NCI-H1417 treated with DMSO at 0.1 percent for 48 hours (cell line): ENCODE results near the gene NVL.
"Not testable (repeated sequence)": the region's sequence is repeated elsewhere in the genome, so short reads cannot be mapped to it uniquely, and the experiment has no call there.

Experiments used
- DNase-seq: peaks from one replicate; lab custom pipeline; 2025; lab: John Stamatoyannopoulos, UW

The NVL gene

GRCh38 chr1:224338150-224338838 is 8.3 kb upstream of the NVL start:
- DNase-seq: no peak

- no peak for DNase-seq
Observed at GRCh38 chr1:224333939-224334786, 4.2 kb upstream of the NVL start.

GRCh38 chr1:224333309-224333926 is 3.4 kb upstream of the NVL start:
- no peak for DNase-seq

DNA sequence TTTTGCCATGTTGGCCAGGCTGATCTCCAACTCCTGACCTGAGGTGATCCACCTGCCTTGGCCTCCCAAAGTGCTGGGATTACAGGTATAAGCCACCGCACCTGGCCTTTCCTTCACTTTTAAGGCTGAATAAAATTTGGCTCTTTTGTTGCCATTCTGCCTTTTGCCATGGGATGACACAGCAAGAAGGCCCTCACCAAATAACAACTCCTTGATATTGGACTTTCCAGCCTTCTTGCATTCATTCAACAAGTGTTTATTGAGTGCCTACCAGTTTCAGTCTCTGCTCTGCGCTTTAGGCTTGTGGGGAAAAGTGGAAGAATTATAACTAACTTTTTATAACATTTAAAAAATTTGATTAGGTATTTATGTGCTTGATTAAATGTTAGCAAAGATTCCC is 1.9 kb upstream of the NVL start:
- DNase-seq: no peak

GRCh38 chr1:224331326-224331725 is 1.4 kb upstream of the NVL start:
- DNase-seq: no peak

- DNase-seq: no peak
Observed at GRCh38 chr1:224329484-224329841, 509 bp downstream of the NVL start.

DNA sequence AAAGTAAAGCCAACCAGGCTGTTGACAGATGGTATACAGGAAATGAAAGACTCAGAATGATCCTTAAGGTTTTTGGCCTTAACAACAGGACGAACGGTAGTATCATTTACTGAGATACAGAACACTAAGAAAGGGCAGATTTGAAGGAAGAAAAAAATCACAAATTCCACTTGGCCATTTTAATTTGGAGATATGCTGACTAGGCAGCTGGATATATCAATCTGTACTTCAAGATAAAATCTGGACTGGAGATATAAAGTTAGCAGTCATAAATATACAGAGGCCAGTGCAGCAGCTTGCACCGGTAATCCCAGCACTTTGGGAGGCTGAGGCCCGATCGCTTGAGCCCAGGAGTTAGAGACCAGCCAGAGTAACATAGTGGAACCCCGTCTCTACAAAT is 1.3 kb downstream of the NVL start:
- no peak for DNase-seq

DNA sequence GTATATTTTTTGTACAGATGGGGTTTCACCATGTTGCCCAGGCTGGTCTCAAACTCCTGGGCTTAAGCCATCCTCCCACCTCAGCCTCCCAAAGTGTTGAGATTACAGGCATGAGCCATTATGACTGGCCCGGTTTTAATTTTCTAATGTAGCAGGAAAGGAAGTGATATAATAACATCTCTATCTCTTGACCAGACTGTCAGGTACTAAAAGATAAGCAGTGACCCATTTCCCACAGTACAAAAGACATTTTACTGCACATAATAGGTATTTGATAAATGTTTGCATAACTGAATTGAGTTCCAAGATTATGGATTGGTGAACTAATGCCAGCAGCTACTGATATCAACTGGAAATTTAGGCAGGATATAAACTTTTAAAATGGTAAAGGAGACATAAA is 4.0 kb downstream of the NVL start:
- no peak for DNase-seq

DNA sequence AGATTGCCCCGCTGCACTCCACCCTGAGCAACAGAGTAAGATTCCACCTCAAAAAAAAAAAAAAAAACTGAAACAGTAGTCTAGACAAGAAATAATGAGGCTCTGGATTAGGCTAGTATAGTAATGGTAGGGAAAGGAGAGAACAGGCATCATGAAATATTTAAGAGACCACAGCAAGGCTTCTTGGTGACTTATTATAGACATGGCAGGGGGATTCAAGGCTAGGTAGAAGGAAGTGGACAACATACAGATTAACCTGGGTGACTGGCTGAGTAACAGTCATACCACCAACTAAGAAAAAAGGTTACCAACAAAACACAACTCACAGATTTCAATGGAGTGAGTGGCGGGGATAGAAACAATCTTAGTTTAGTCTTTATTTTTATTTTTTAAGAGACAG is 8.3 kb downstream of the NVL start:
- no peak for DNase-seq

DNA sequence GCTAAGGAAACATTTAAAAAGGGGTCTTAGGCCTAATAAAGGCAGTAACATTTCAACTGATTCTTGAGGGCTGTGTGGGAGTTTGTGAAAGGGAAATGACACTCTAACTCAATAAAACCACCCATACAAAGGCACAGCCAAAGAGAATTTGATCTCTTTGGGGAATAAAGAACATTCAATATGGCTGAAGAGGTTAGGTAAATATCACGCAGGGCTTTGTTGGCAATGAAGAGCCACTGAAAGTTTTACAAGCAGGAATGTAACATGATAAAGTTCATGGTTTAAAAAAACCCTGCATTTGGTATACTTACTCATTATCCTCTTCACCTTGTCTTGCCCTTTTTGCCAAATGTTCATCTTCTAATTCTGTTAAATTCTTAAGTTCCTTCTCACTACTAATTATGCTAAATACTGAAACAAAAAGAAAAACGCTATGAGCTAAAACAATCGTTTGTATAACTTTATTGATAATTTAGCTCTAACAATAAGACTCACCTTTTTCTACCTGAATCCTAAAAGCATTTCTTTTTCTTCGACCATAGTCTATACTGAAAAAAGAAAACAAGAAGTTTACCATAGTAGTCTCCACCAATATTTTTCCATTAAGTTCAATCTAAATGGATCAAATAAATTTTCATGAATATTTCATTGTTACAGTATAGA is 12.5 kb downstream of the NVL start:
- DNase-seq: no peak

DNA sequence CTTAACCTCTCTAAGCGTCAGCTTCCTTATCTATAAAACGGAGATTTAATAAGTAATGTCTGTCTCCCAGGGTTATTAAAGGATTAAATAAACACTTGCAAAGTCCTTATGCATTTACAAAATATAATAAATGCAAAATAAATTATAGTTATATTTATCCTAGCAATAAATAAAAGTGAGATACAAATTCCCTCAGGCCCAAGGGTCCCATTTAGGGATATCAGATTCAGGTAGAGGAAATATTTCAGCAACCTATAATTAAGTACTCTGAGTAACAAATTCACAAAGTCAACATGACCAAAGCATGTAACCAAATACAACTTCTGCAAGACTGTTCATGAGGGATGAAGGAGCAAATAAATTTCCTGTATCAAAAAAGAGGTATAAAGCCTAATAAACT is 17.9 kb downstream of the NVL start:
- DNase-seq: no peak

- not testable (repeated sequence) for DNase-seq
Observed at GRCh38 chr1:224311503-224311902, 18.5 kb downstream of the NVL start.

DNA sequence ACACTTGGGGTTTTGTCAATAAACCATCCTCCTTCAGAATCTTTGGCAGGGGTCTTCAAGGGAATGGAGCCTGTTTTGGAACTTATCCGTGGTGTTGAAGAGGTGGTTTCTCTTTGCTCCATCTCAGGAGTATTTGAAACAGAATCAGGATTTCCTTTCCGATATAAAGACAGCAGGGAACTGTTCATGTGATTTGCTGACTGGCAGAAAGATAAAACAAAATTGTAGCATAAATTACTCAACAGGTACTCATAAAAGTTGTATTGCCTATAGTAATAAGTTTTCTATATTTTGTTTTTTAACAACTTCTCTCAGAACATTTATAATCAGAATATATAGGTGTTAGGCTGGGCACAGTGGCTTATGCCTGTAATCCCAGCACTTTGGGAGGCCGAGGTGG is 21.9 kb downstream of the NVL start:
- no peak for DNase-seq

DNA sequence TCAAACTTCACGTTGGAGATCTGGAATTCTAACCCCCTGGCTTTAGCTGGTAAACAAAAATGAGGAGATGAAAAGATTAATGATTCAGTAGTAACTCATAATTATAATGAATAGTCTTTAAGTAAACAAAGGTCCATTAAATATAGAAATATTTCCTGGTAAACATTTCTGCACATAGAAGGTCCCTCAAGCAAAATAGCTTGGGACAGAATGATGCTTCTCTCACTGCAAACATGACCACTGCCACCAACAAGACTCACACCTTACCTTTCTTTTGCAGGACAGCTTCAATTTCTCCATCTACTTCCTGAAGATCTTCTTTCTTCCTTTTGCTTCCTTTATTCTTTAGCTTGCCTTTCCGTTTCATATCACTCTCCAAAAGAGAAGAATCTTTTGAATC is 25.2 kb downstream of the NVL start:
- DNase-seq: no peak

DNA sequence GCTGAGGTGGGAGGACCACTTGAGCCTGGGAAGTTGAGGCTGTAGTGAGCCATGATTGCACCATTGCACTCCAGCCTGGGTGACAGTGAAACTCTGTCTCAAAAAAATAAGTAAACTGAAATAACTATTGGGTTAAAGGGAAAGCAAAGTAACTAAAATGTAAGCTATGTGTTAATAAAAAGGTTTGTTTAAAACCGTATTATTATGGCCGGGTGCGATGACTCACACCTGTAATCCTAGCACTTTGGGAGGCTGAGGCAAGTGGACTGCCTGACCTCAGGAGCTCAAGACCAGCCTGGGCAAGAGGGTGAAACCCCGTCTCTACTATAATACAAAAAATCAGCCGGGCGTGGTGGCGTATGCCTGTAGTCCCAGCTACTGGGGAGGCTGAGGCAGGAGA is 27.0 kb downstream of the NVL start:
- no peak for DNase-seq

DNA sequence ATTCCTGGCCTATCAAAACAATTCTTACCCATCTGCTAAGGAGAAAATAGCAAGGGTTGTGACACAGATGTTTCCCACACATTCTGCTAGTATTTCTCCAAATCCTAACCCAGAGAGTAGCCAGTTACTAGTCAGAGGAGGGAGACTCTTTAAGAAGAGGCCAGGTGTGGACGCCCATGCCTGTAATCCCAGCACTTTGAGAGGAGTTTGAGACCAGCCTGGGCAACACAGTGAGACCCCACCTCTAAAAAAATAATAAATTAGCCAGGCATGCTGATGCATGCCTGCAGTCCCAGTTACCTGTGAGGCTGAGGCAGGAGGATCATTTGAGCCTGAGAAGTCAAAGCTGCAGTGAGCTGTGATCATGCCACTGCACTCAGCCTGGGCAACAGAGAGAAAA is 28.6 kb downstream of the NVL start:
- no peak for DNase-seq

- no peak for DNase-seq
Observed at GRCh38 chr1:224300346-224300745, 29.6 kb downstream of the NVL start.

DNA sequence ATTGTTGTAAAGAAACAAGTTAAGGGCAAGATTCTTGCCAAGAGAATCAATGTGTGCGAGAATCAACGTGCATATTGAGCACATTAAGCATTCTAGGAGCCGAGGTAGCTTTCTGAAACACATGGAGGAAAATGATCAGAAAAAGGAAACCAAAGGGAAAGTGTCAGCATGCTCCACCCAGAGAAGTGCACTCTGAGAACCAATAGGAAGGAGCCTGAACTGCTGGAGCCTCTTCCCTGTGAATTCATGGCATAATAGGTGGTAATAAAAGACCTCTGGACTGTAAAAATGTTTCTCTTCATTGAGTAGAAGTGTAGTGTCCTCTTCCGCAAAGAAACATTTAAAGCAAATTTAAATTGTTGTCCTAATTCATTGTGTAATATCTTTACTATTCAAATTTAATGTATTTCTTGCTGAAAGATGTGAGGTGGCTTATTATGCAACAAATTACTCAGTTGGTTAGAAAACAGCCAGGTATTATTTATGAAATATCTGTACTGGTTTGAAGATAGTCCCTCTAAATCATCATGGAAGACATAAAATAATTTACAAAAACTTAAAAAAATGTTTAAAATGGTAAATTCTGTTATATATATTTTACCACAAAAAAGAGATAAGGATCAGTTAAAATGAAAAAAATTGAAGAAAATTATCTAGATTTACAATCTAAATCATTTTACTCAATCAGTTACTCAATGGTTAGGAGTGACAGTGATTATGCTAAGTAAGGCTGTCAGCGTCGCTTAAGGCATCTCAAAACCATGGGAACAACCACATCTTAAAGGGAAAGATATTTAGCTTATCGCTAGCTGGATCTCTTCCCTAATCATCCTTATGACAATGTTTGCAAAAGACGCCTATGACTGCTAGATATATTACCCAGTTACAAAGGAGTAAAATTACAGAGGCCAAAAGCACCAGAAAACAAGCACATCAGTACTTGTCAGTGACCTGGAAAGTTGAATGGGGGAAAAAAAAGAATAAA is 31.3 kb downstream of the NVL start:
- DNase-seq: no peak

DNA sequence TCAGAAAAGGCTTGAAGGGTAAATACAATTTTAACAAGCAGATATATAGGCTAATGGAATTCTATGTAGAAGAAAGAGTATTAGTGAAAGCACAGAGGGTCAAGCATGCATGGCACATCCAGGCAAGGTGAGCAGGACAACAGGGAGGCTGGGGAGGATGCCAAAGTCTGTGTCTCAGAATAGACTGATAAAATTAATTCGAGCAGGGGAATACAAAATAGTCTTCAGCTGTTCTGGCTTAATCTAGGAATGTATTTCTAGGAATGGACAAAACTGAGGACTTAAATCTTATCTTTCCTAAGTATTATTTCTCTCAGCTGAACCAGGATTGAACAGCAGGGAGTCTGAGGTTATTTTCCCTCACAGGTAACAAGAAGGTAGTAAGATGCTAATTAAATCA is 35.2 kb downstream of the NVL start:
- DNase-seq: no peak

DNA sequence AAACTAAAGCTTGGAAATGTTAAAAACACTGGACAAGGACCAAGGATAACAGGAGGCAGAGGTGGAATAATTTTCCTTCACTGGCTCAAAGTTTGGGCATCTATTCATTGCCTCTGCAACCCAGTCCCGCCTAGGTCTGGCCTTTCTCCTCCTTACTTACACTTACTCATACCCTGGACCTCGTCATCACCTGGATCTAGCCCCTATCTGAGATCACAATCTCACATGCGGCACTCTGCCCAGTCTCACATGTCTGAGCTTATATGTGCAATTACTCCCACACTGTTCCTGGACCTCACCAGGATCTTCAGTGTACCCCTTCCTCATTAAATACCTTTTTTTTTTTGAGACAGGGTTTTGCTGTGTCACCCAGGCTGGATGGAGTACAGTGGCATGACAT is 37.6 kb downstream of the NVL start:
- no peak for DNase-seq

DNA sequence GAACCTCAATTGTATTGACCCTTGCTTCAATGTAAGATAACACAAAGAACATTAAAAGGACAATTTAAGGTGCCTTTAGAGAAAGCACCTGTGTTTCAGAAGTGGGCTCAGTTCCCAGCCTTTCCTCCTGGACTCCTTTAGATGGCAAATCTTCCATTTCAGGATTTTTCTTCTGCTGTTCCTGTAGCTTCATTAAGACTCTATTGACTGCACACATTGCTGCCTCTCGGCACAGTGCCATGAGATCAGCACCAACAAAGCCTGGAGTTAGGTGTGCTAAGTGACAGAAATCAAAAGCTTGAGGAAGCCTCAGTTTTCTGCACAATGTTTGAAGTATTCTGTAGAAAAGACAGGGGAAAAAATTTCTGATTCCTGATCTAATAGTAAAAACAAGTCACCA is 40.6 kb downstream of the NVL start:
- no peak for DNase-seq

DNA sequence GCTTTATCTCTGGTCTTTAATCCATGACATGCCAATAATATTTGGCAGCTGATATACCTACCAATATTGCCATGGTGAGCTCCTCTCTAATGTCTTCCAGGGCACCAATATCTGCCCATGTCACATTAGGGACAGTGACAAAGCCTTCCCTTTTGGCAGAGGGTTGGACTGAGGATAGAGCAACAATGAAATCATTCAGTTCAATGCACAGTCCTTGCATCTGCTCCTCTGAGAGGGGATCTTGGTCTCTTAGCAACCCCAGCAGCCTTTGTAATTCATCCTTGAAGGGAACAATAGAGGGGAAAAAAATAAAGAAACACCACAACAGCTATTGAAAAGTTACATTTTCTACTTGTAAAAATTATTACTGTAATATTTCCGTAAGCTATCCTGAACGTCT is 42.3 kb downstream of the NVL start:
- DNase-seq: no peak
